Measurements from ENCODE around the gene SEMA3E. TPM values are rescaled to one million over a fixed set of nuclear protein-coding genes. Genes with fewer than 3 reads are reported as not detected.

Gene SEMA3E
- total and polyA plus RNA-seq, 9 of the 15 experiments (the other 6 are each of a cell fraction or from before 2014, with no cell fraction given), result 0.01 to 1.4 (median 0.14) TPM; not detected in 2

DNA sequence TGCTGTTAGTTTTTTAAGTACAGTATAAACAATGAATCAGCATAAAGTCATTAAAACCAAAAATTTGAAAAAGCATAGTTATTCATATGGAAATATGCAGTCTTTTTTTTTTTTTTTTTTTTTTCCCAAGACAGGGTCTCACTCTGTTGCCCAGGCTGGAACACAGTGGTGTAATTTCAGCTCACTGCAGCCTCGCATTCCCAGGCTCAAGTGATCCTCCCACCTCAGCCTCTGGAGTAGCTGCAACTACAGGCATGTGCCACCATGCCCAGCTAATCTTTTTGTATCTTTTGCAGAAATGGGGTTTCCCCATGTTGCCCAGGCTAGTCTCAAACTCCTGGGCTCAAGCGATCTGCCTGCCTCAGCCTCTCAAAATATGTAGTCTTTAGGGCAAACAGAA, 182.0 kb downstream of the SEMA3E start:
- Histone ChIP-seq H3K36me3 (ENCODE audit: control insufficient read depth, insufficient read depth, low read length) (no peaks in the 10 kb centered on the region), H3K9ac (ENCODE audit: insufficient read depth in 1 of 2, low read depth in 2 of 2, low read length in 2 of 2) (no peak overlapping the region), H3K4me2 (ENCODE audit: insufficient read depth, low read length) (no peak overlapping the region), H3K79me2 (ENCODE audit: control insufficient read depth, insufficient read depth, low read length) (no peaks in the 10 kb centered on the region), H3K27me3 (ENCODE audit: control insufficient read depth in 2 of 2, insufficient read depth in 2 of 2, low read length in 2 of 2) (no peaks in the 10 kb centered on the region), H4K20me1 (replicated peaks; ENCODE audit: control insufficient read depth, insufficient read depth, low read length) (no peaks in the 10 kb centered on the region), H3K4me3 (no peak overlapping the region), H2AFZ (ENCODE audit: low read depth, low read length) (no peak overlapping the region), H3K9me3 (replicated peaks; ENCODE audit: control insufficient read depth, insufficient read depth, low read depth, low read length) (peaks cover 1% of the 10 kb centered on the region; the same call in 1 of the 2 replicates), H3K4me1 (replicated peaks in 1 of 2; ENCODE audit: control insufficient read depth in 2 of 2, insufficient read depth in 2 of 2, low read length in 2 of 2) (no peaks in the 10 kb centered on the region), H3K27ac (ENCODE audit: extremely low read depth, low read depth, low read length) (no peak overlapping the region), H3K9me1 (ENCODE audit: control insufficient read depth, insufficient read depth, low read length) (no peaks in the 10 kb centered on the region)
- BruUV-seq (replicated peaks), result no TSS peak
- ChIA-PET POLR2A (no interaction called here), CTCF (ENCODE audit: low intra/inter-chr PET ratio) (no interaction called here)
- no peak for FAIRE-seq
- ATAC-seq, result no peak
- in situ Hi-C loops (cut with MboI) (no loop called here), intact Hi-C loops (cut with micrococcal nuclease) (no loop called here)
- no peak for DNase-seq (ENCODE audit: extremely low read depth in 1 of 4, low spot score in 3 of 4)
- WGBS (ENCODE audit: insufficient coverage, low coverage, missing lambda C conversion rate), result 0% methylated on average over 2 of the region's 2 CpGs
- TF ChIP-seq IRF2 (CRISPR knock-in tag; IDR thresholded peaks at IDR 0.05) (no peak), MAFG (tag; conservative IDR thresholded peaks at IDR 0.05) (0 out of 2 replicates have a peak, but pooled peaks have one; percentile 16), JUND (IDR thresholded peaks at IDR 0.05; ENCODE audit: borderline replicate concordance, low read depth, low read length) (no peak), JUND (tag; IDR thresholded peaks at IDR 0.05; ENCODE audit: borderline replicate concordance, low read depth, low read length) (no peak), ZNF316 (IDR thresholded peaks at IDR 0.05) (0 out of 2 replicates have a peak, but pooled peaks have one; percentile 25), ZNF212 (CRISPR knock-in tag; IDR thresholded peaks at IDR 0.05) (no peak), ZFP1 (CRISPR knock-in tag; IDR thresholded peaks at IDR 0.05) (no peak), ADNP (tag; IDR thresholded peaks at IDR 0.05) (no peak), LCOR (CRISPR knock-in tag; IDR thresholded peaks at IDR 0.05) (no peak), SETDB1 (IDR thresholded peaks at IDR 0.05; ENCODE audit: low read length) (no peak), EP400 (IDR thresholded peaks at IDR 0.05) (no peak)
- TF ChIP-seq, protein P1, sequence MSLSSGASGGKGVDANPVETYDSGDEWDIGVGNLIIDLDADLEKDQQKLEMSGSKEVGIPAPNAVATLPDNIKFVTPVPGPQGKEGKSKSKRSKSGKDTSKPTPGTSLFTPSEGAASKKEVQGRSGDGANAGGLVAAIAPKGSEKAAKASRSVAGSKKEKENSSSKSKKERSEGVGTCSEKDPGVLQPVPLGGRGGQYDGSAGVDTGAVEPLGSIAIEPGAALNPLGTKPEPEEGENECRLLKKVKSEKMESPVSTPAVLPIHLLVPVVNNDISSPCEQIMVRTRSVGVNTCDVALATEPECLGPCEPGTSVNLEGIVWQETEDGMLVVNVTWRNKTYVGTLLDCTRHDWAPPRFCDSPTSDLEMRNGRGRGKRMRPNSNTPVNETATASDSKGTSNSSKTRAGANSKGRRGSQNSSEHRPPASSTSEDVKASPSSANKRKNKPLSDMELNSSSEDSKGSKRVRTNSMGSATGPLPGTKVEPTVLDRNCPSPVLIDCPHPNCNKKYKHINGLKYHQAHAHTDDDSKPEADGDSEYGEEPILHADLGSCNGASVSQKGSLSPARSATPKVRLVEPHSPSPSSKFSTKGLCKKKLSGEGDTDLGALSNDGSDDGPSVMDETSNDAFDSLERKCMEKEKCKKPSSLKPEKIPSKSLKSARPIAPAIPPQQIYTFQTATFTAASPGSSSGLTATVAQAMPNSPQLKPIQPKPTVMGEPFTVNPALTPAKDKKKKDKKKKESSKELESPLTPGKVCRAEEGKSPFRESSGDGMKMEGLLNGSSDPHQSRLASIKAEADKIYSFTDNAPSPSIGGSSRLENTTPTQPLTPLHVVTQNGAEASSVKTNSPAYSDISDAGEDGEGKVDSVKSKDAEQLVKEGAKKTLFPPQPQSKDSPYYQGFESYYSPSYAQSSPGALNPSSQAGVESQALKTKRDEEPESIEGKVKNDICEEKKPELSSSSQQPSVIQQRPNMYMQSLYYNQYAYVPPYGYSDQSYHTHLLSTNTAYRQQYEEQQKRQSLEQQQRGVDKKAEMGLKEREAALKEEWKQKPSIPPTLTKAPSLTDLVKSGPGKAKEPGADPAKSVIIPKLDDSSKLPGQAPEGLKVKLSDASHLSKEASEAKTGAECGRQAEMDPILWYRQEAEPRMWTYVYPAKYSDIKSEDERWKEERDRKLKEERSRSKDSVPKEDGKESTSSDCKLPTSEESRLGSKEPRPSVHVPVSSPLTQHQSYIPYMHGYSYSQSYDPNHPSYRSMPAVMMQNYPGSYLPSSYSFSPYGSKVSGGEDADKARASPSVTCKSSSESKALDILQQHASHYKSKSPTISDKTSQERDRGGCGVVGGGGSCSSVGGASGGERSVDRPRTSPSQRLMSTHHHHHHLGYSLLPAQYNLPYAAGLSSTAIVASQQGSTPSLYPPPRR (CRISPR knock-in tag; IDR thresholded peaks at IDR 0.05; ENCODE audit: borderline replicate concordance), result no peak
- TF ChIP-seq, protein P2, sequence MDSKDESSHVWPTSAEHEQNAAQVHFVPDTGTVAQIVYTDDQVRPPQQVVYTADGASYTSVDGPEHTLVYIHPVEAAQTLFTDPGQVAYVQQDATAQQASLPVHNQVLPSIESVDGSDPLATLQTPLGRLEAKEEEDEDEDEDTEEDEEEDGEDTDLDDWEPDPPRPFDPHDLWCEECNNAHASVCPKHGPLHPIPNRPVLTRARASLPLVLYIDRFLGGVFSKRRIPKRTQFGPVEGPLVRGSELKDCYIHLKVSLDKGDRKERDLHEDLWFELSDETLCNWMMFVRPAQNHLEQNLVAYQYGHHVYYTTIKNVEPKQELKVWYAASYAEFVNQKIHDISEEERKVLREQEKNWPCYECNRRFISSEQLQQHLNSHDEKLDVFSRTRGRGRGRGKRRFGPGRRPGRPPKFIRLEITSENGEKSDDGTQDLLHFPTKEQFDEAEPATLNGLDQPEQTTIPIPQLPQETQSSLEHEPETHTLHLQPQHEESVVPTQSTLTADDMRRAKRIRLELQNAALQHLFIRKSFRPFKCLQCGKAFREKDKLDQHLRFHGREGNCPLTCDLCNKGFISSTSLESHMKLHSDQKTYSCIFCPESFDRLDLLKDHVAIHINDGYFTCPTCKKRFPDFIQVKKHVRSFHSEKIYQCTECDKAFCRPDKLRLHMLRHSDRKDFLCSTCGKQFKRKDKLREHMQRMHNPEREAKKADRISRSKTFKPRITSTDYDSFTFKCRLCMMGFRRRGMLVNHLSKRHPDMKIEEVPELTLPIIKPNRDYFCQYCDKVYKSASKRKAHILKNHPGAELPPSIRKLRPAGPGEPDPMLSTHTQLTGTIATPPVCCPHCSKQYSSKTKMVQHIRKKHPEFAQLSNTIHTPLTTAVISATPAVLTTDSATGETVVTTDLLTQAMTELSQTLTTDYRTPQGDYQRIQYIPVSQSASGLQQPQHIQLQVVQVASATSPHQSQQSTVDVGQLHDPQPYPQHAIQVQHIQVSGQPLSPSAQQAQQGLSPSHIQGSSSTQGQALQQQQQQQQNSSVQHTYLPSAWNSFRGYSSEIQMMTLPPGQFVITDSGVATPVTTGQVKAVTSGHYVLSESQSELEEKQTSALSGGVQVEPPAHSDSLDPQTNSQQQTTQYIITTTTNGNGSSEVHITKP (IDR thresholded peaks at IDR 0.05; ENCODE audit: partially characterized antibody), result no peak
